AML-193 (cell line): ENCODE results near the gene ELN.
"Not testable (repeated sequence)": the region's sequence is repeated elsewhere in the genome, so short reads cannot be mapped to it uniquely, and the experiment has no call there.

Experiments used
- DNase-seq, 2 experiments: peaks; one replicate each; lab custom pipeline; 2025; lab: John Stamatoyannopoulos, UW

ELN gene

DNA sequence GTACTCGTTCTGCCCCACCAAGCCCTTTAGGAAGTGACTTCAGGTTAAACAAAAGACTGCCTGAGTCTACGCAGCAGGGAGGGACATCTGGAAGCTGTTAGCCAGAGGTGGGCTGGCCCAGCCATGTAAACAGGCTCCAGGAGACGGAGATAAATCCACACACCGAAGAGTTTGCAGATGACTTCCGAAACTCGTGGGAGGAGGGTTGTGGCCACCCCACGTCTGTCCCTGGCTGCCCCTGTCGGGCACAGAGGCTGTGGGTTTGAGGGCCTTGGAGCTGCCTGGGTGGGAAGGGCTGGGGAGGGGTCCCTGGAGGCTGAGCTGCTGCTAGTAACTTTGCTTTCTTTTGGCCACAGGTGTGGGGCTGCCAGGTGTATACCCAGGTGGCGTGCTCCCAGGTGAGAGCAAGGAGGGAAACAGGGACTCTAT is 15.6 kb downstream of the ELN start:
- DNase-seq, result no peak

DNA sequence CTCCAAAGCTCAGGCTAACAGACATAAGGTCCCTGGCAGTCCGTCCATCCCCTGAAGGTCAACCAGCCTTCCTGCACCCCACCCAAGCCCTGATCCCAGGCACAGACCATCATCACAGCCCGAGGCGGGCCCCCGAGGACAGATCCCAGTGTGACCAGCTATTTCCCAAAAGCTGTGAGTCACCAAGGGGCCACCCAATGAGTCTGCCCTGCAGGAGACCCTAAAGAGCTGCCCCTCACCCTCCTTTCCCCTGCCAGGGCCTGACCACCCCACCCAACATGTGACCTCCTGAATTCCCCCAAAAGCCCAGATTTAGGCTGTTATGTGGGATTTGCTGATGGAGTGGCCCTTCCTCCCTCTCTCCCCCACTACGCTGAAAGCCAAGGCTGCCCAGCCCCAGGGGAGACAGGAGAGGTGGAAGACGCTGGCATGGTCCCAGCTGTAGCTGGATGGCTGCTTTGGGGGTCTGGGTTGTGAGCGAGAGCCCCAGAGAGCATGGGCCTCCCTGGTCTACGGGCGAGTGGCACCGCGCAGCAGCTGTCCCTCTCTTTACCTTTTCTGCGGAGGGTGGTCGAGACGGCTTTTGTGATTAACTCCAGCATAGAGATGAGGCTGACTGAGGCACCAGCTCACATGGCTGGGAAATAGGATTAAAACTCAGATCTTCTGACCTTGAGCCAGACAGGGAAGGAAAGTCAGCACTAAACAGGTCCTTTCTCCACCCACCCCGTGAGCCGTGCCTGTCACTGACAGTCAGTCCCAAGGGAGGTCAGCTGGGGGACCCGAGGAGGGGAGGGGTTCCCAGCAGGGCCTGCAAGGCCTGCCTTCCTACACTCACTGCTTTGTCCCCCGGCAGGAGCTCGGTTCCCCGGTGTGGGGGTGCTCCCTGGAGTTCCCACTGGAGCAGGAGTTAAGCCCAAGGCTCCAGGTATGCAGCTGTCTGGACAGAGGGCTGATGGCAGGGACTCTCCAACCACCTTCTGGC is 16.7 kb downstream of the ELN start:
- DNase-seq, result no peak

DNA sequence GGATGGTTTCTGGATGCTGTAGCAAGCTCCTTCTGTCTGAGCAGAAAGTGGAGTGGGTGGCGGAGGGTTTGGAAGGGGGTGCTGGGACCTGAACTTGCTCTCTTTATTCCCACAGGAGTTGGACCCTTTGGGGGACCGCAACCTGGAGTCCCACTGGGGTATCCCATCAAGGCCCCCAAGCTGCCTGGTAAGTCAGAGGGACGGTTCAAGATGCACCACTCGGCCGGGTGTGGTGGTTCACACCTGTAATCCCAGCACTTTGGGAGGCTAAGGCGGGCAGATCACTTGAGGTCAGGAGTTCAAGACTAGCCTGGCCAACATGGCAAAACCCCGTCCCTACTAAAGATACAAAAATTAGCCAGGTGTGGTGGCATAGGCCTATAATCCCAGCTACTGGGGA is 18.6 kb downstream of the ELN start:
- not testable (repeated sequence) for DNase-seq

GRCh38 chr7:74047804-74048380 is 19.9 kb downstream of the ELN start:
- DNase-seq, result no peak

DNA sequence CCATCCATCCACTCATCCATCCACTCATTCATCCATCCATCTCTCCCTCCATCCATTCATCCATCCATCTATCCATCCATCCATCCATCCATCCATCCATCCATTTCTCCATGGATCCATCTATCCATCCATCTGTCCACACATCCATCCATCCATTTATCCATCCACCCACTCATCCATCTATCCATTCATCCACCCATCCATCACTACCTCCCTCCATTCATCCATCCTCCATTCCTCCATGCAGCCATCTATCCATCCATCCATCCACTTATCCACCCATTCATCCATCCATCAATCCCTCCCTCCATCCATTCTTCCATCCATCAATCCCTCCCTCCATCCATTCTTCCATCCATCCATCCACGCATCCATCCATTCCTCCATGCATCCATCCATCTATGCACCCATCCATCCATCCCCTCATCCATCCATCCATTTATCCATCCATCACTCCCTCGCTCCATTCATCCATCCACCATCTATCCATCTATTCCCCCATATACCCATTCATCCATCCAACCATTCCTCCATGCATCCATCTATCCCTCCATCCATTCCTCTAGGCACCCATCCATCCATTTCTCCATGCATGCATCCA is 21.1 kb downstream of the ELN start:
- DNase-seq, result no peak

DNA sequence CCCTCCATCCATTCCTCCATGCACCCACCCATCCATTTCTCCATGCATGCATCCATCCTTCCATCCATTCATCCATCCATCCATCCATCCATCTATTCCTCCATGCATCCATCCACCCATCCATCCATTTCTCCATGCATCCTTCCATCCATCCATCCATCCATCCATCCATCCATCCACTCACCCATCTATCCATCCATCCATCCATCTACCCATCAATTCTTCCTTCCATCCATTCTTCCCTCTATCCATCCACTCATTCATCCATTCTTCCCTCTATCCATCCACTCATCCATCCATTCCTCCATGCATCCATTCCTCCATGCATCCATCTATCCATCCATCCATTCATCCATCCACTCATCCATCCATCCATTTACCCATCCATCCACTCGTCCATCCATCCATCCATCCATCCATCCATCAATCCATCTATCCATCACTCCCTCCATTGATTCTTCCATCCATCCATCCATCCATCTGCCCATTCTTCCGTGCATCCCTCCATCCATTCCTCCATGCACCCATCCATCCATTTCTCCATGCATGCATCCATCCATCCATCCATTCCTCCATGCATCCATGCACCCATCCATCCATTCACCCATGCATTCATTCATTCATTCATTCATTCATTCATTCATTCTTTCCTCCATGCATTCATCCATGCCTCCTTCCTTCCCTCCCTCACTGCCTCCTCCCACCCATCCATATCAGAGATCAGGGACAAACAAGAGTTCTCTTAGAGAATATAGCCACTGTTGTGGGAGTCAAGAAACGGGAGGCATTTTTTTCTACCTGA is 22.2 kb downstream of the ELN start:
- no peak for DNase-seq

DNA sequence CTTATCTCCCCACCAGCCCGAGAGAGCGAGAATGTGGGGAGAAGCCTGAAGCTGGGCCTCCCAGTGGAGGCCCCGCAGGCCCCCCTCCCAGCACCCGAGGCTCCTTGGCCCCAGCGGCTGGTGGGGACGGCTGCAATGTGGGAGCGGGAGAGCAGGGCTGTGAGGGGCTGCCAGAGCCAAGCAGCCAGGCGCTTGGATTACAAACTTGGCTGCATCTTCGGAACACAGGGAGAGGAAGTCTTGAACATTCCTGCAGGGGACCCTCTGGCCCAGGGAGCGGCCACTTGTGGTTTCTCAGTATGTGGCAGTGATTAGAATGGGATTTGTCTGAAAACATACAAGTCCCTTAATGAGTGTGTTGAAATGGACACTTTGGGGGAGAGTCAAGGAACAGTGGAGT is 23.2 kb downstream of the ELN start:
- no peak for DNase-seq

DNA sequence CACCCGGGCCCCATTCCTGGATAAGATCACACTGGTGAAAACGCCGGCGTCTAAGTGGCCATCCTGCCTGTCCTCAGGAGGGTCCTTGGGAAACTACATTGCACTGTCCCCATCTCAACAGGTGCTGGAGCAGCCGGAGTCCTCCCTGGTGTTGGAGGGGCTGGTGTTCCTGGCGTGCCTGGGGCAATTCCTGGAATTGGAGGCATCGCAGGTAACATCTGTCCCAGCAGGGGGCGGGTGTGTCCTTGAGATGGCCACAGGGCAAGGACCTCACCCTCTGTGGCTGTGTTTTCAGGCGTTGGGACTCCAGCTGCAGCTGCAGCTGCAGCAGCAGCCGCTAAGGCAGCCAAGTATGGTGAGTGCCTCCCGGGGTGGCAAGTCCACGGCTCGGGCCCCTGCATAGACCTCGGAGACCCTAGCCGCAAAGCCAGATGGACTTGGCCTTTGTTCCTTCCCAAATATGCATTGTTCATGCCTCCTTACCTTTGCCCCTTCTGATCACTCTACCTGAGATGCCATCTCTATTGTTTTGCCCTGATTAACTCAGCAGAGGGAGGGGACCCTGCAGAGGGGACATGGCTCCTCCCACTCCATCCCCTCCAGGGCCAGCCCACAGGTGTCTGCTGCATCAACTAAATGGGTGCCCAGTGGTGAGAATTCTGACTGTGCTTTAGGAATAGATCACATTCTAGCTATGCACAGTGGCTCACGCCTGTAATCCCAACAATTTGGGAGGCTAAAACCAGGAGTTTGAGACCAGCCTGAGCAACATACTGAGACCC is 23.8 kb downstream of the ELN start:
- peak in 1 of 2 experiments; percentile 14 for DNase-seq

GRCh38 chr7:74052628-74053027 is 24.7 kb downstream of the ELN start:
- DNase-seq, result no peak

DNA sequence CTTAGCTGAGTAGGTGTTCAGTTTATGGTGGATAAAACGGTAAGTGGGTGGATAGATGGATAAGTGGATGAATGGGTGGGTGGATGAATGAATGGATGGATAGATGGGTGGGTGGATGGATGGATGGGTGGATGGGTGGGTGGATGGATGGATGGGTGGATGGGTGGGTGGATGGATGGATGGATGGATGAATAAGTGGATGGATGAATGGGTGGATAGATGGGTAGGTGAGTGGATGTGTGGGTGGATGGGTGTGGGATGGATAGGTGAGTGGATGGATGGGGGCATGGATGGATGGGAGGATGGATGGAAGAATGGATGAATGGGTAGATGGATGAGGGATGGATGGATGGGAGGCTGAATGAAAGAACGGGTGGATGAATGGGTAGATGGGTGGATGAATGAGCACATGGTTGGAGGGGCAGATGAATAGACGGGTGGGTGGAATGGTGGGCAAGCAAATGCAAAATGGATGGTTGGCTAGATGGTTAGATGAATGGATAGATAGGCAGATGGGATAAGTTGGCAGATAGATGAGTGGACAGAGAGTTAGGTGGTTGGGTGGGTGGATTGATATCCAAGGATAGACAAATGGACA is 25.7 kb downstream of the ELN start:
- no peak for DNase-seq

DNA sequence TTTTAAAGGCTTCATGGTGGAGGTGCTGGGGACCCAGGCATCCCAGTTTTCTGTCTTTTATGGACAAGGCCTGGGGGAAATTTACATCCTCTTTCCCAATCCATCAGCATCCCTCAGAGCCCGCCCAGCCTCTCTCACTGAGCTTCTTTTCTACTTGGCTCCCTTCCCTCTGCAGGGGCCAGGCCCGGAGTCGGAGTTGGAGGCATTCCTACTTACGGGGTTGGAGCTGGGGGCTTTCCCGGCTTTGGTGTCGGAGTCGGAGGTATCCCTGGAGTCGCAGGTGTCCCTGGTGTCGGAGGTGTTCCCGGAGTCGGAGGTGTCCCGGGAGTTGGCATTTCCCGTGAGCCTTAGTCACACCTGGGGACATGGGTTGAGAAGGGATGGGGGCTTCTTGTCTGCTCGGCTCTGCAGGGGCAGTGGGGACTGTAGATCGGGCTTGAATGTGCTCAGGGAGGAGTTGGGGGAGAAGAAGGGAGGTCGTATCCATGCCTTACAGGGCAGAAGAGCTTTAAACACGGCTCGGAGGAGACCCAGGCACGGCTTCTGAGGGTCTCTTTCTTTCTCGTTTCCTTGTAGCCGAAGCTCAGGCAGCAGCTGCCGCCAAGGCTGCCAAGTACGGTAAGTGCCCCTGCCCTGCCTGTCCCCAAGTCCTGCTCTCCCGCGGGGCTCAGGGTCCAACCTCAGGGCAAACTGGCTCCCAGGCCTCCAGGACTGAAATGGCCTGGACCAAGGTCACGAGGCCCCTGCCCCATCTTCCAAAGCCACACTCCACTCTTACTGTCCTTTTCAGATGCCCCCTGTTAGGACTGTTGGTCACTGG is 28.3 kb downstream of the ELN start:
- DNase-seq, result no peak

DNA sequence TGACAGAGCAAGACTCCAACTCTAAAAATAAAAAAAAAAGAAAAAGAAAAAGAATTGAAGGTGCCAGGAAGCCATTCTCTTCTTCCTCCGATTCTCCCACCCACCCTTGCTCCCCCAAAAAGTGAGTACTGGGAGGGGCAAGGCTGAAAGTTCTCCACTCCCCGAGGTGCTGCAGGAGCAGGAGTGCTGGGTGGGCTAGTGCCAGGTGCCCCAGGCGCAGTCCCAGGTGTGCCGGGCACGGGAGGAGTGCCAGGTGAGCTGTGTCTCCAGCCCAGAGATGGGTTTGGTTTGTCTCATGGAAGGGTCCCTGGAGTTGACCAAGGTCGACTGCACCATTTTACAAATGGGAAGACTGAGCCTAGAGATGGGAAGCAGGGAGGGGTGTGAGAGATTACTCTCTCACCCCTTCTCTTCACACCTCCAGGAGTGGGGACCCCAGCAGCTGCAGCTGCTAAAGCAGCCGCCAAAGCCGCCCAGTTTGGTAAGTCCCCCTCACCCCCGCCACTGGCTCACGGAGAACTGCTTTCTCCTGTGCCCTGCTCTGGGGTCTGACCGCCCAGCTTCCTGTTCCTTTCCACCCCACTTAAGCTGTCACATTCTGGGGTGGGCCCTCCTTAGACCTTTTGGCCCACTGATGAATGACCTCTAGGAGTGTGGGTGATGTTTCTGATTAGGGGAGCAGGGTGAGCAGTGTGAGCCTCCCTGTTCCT is 29.4 kb downstream of the ELN start:
- no peak for DNase-seq

DNA sequence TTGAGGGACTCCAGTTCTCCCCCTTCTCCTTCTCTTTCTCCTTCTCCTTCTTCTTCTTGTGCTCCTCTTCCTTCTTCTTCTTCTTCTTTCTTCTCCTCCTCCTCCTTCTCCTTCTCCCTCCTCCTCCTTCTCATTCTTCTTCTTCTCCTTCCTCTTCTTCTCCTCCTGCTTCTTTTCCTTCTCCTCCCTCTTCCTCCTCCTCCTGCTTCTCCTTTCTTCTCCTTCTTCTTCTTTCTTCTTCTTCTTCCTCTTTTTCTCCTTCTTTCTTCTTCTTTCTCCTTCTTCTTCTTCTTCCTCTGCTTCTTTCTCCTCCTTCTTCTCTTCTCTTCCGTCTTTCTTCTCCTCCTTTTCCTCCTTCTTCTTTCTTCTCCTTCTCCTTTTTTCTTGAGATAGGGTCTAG is 30.0 kb downstream of the ELN start:
- no peak for DNase-seq

DNA sequence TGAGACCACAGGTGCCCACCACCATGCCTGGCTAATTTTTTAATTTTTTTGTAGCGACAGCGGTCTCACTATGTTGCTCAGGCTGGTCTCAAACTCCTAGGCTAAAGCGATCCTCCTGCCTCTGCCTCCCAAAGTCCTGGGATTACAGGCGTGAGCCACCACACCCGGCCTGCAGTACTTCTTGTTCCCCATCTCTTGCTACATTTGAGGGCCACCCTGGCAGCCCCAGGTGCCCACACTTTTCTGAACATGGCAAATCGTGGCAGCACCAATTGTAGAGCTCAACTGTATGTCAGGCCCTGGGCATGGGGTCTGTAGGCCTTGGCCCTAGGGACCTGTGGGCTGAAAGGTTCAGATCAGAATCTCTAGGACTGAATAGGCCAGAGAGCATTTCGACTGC is 30.5 kb downstream of the ELN start:
- DNase-seq, result no peak

GRCh38 chr7:74059037-74059436 is 31.1 kb downstream of the ELN start:
- DNase-seq, result no peak

DNA sequence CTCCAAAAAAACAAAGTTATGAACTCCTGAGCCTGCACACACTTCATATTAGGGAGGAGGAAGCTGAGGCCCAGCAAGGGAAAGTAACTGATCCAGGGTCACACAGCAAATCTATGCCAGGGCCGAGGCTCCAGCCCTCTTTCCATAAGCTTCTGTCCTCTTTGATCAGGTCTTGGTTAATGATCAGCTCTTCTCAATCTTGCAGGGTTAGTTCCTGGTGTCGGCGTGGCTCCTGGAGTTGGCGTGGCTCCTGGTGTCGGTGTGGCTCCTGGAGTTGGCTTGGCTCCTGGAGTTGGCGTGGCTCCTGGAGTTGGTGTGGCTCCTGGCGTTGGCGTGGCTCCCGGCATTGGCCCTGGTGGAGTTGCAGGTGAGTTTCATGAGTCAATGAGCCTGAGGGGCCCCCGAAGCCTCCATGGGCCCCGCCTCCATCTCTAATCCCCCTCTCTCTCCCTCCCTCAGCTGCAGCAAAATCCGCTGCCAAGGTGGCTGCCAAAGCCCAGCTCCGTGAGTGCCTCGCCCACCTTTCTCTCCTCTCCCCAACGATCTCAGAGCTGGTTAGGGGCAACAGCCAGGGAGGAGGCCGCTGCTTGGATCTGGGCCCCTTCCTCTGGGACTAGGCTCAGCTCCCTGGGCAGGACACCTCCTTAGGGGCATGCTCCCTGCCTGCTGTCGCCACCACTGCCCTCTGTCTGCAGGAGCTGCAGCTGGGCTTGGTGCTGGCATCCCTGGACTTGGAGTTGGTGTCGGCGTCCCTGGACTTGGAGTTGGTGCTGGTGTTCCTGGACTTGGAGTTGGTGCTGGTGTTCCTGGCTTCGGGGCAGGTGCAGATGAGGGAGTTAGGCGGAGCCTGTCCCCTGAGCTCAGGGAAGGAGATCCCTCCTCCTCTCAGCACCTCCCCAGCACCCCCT is 32.0 kb downstream of the ELN start:
- no peak for DNase-seq

- no peak for DNase-seq
Measured at GRCh38 chr7:74061840-74062539, 34.0 kb downstream of the ELN start.

DNA sequence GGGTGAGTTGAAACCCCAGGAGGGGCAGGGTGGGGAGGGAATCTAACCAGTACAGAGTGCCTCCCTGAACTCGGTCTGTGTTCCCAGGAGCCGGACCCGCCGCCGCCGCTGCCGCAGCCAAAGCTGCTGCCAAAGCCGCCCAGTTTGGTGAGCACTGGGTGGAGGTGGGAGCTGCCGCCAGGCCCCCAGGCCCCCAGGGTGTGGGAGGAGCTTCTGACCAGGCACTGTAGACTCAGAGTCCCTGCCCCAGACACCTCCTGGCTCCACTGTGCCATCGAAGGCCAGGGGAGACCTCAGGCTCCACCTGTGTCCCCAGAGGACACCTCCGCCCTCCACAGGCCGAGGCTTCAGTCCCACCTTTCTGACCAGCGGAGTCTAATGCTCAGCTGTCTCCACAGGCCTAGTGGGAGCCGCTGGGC is 35.3 kb downstream of the ELN start:
- no peak for DNase-seq
